Measurements from ENCODE around the gene NPAS3.

GRCh38 chr14:32914391-32914790, 24.3 kb upstream of the NPAS3 start:
- no peak for TF ChIP-seq CTCF (conservative IDR thresholded peaks at IDR 0.05; ENCODE audit: low read length)
- TF ChIP-seq EZH2phosphoT487 (IDR thresholded peaks at IDR 0.05; ENCODE audit: borderline replicate concordance, low read depth, low read length) = no peak
